Endodermal cell (in vitro differentiated cells): ENCODE results near the gene CBLB. TPM values are rescaled to one million over a fixed set of nuclear protein-coding genes. Genes with fewer than 3 reads are reported as not detected.

Source experiments
- DNase-seq: peaks from one replicate; pipeline ENCODE4 v3.0.0-alpha.2; 2017
- H3K27ac ChIP-seq: 2 replicates; pipeline ENCODE4 v1.5.1; 2013; ENCODE audit warnings: mild to moderate bottlenecking, low read depth, low read length, moderate library complexity
- H3K27me3 ChIP-seq: 2 replicates; pipeline ENCODE4 v1.6.1; 2013; ENCODE audit warnings: mild to moderate bottlenecking, low read length, moderate library complexity; ENCODE audit not compliant: insufficient read depth, control insufficient read depth, poor library complexity, severe bottlenecking
- H3K36me3 ChIP-seq: 2 replicates; pipeline ENCODE4 v1.7.0; 2013; ENCODE audit warnings: mild to moderate bottlenecking, low read length, moderate library complexity; ENCODE audit not compliant: control insufficient read depth, insufficient read depth
- H3K4me1 ChIP-seq: one replicate; pipeline ENCODE4 v1.7.0; 2013; ENCODE audit warnings: low read length; ENCODE audit not compliant: control insufficient read depth, insufficient read depth
- H3K4me3 ChIP-seq: 2 replicates; pipeline ENCODE4 v1.5.1; 2013; ENCODE audit warnings: mild to moderate bottlenecking, low read length, moderate library complexity
- H3K9ac ChIP-seq: 2 replicates; pipeline ENCODE4 v1.6.1; 2013; ENCODE audit warnings: mild to moderate bottlenecking, low read length, moderate library complexity; ENCODE audit not compliant: poor library complexity, severe bottlenecking; ENCODE audit errors: extremely low read depth
- H3K9me3 ChIP-seq: 2 replicates; pipeline ENCODE4 v1.6.1; 2013; ENCODE audit warnings: mild to moderate bottlenecking, low read length, moderate library complexity; ENCODE audit not compliant: control insufficient read depth
- H3K27ac Mint-ChIP-seq: 2 replicates; pipeline ENCODE4 v1.8.0; 2020; ENCODE audit warnings: mixed read lengths
- H3K27me3 Mint-ChIP-seq: 2 replicates; pipeline ENCODE4 v1.8.0; 2021; ENCODE audit warnings: mild to moderate bottlenecking, mixed read lengths; ENCODE audit not compliant: insufficient read depth
- H3K36me3 Mint-ChIP-seq: 2 replicates; pipeline ENCODE4 v1.8.0; 2020; ENCODE audit warnings: low read depth, mixed read lengths
- H3K4me1 Mint-ChIP-seq: 2 replicates; pipeline ENCODE4 v1.8.0; 2020; ENCODE audit warnings: mixed read lengths
- H3K4me3 Mint-ChIP-seq: 2 replicates; pipeline ENCODE4 v1.8.0; 2020; ENCODE audit warnings: mild to moderate bottlenecking, moderate library complexity, mixed read lengths
- H3K9me3 Mint-ChIP-seq: 2 replicates; pipeline ENCODE4 v1.8.0; 2020; ENCODE audit warnings: mild to moderate bottlenecking, mixed read lengths
- CTCF ChIP-seq: fragments of 200-600 bp; sonication (generic); conservative IDR thresholded peaks from 2 replicates; pipeline ENCODE4 v1.5.0; 2021; ENCODE audit warnings: antibody characterized with exemption, mild to moderate bottlenecking
- total RNA-seq, 2 donors: library from RNA; stranded (reverse); fragmentation: NEBNext Ultra II Directional in 1 of 2; extraction: Animal tissue kit (Norgen Biotek cat#: 25700) in 1 of 2; gene quantifications; 2 replicates in 1 of 2; 3 replicates in 1 of 2; pipeline ENCODE4 v1.2.1, GENCODE V29; 2021

CBLB gene
- total RNA-seq, 2 donors from 2014 or later, result 45.4 to 60.5 TPM

- peaks cover 6% of the 10 kb centered on the region for H3K27me3 Mint-ChIP-seq
- no peak overlapping the region for H3K9ac ChIP-seq
- H3K9me3 Mint-ChIP-seq, result no peaks in the 10 kb centered on the region
- no peaks in the 10 kb centered on the region for H3K36me3 ChIP-seq
- H3K4me1 ChIP-seq, result no peaks in the 10 kb centered on the region
- H3K27ac ChIP-seq, result no peak overlapping the region
- H3K9me3 ChIP-seq, result peaks cover 14% of the 10 kb centered on the region
- H3K36me3 Mint-ChIP-seq, result no peaks in the 10 kb centered on the region
- no peak overlapping the region for H3K4me3 Mint-ChIP-seq
- DNase-seq, result no peak
- no peak for TF ChIP-seq CTCF
- peaks cover 7% of the 10 kb centered on the region for H3K4me1 Mint-ChIP-seq
- H3K27ac Mint-ChIP-seq, result no peak overlapping the region
- no peak overlapping the region for H3K4me3 ChIP-seq
- no peaks in the 10 kb centered on the region for H3K27me3 ChIP-seq
Measured at GRCh38 chr3:105606016-105606415, 262.8 kb downstream of the CBLB start.
